DND-41 (cell line): ENCODE results near the gene IFNAR1.

Source experiments
- EZH2 ChIP-seq: IDR thresholded peaks from 3 replicates; pipeline ENCODE4 v1.6.1; 2012; ENCODE audit warnings: borderline replicate concordance, low read depth, mild to moderate bottlenecking, moderate library complexity, low read length, inconsistent platforms; ENCODE audit not compliant: severe bottlenecking
- TF ChIP-seq, protein P1 (sequence below): IDR thresholded peaks from 2 replicates; pipeline ENCODE4 v1.5.1; 2012; ENCODE audit warnings: borderline replicate concordance, low read length, moderate library complexity, mild to moderate bottlenecking; ENCODE audit not compliant: poor library complexity, severe bottlenecking; ENCODE audit errors: extremely low read depth

DNA sequence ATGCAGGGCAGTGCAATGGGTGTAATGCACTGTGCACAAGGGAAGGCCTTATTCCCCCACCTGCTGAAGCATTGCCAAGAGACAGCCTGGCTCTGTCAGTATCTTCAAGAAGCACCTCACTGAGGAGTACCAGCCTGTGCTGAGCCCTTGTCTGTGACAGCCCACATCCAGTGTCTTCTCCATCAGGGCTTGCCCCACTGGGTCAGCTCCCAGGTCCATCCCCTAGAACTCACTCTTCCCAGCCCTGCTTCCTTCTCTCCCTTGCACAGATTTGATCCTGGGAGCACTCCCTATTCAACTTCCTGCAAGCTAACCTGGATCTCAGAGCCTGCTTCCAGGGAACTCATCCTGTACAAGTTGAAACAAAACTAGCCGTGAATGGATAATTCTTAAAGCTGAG, 44.8 kb downstream of the IFNAR1 start:
- TF ChIP-seq, protein P1, sequence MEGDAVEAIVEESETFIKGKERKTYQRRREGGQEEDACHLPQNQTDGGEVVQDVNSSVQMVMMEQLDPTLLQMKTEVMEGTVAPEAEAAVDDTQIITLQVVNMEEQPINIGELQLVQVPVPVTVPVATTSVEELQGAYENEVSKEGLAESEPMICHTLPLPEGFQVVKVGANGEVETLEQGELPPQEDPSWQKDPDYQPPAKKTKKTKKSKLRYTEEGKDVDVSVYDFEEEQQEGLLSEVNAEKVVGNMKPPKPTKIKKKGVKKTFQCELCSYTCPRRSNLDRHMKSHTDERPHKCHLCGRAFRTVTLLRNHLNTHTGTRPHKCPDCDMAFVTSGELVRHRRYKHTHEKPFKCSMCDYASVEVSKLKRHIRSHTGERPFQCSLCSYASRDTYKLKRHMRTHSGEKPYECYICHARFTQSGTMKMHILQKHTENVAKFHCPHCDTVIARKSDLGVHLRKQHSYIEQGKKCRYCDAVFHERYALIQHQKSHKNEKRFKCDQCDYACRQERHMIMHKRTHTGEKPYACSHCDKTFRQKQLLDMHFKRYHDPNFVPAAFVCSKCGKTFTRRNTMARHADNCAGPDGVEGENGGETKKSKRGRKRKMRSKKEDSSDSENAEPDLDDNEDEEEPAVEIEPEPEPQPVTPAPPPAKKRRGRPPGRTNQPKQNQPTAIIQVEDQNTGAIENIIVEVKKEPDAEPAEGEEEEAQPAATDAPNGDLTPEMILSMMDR = no peak
- TF ChIP-seq EZH2 = no peak
